Measurements from ENCODE around the gene MAD1L1. TPM values are rescaled to one million over a fixed set of nuclear protein-coding genes. Genes with fewer than 3 reads are reported as not detected.

The MAD1L1 gene
- total and polyA plus RNA-seq, 2 of the 13 experiments (the other 11 are each of a cell fraction or from before 2014, with no cell fraction given), result 17.4 to 64.7 TPM

DNA sequence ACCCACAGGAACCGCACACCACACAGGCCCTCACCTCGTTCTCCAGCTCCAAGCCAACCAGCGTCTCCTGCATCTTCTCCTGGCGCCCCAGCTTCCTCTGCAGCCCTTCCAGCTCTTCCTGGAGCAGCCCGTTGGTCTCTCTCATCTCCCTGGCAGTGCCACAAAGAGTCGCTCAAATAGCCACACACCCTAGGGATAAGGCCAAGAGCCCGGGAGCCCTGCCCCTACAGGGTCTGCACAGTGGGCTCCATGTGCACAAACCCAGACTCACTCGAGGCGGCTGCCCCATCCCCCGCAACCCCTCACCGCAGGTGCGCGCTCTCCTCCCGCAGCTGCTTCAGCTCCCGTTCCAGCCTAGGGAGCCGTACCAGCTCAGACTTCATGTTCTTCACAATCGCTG lies 16.9 kb downstream of the MAD1L1 start (continued):
- TF ChIP-seq ZNF589 (CRISPR knock-in tag; conservative IDR thresholded peaks at IDR 0.05), result no peak

DNA sequence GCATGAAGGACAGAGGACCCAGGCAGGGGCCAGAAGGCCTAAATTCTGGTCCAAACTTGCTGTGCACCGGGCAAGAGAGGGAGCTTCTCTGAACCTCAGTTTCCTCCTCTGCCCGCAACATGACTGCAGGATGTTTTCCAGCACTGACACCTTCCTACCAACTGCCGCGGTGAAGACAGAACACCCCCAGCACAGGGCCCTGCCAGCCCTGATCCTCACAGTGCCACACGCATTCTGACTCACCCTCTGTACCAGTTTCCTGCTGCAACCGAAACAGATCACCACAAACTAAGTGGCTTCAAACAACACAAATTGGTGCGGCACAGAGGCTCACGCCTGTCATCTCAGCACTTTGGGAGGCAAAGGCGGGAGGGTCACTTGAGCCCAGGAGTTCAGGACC lies 18.1 kb downstream of the MAD1L1 start:
- DNase-seq (ENCODE audit: low spot score), result no peak
- no peak overlapping the region for H3K27ac ChIP-seq (ENCODE audit: extremely low read length, insufficient read depth, low read length)
- FAIRE-seq, result no peak
- ATAC-seq, result no peak
- no peaks in the 10 kb centered on the region for H3K27me3 ChIP-seq (ENCODE audit: control insufficient read depth in 1 of 2, insufficient read depth in 2 of 2, low read length in 2 of 2)
- H3K9ac ChIP-seq (ENCODE audit: insufficient read depth, low read depth, low read length), result no peak overlapping the region
- H3K36me3 ChIP-seq (replicated peaks in 1 of 2; ENCODE audit: control insufficient read depth in 1 of 2, insufficient read depth in 2 of 2, low read length in 2 of 2), result peaks cover 30 to 84% of the 10 kb centered on the region in 2 experiments; a peak in 4 of 5 replicates
- H3K9me3 ChIP-seq (ENCODE audit: low read length), result no peaks in the 10 kb centered on the region
- no TSS peak for BruUV-seq (replicated peaks)
- no peak overlapping the region for H2AFZ ChIP-seq (ENCODE audit: low read length)
- in situ Hi-C loops (cut with HindIII; ENCODE audit: extremely low pct_ligation_motif_present, low pct_unique_long_range_greater_than_20kb) (loop anchor here (10.0 to 25.0 kb wide), 2 partner anchors 420 to 627 kb away; no protein-coding TSS in a partner anchor), intact Hi-C loops (cut with micrococcal nuclease; ENCODE audit: unreplicated experiment) (no loop called here)
- no peak overlapping the region for H3K4me2 ChIP-seq (ENCODE audit: low read depth, low read length)
- no peaks in the 10 kb centered on the region for H3K4me1 ChIP-seq (ENCODE audit: insufficient read depth, low read length)
- over 99% methylated on average over 8 of the region's 9 CpGs for WGBS (ENCODE audit: low lambda C conversion rate)
- H4K20me1 ChIP-seq (ENCODE audit: insufficient read depth, low read length), result no peaks in the 10 kb centered on the region
- H3K79me2 ChIP-seq (ENCODE audit: insufficient read depth, low read length), result no peaks in the 10 kb centered on the region
- no peak overlapping the region for H3K4me3 ChIP-seq (replicated peaks in 1 of 3; ENCODE audit: insufficient read depth in 1 of 3, low read depth in 2 of 3, low read length in 3 of 3)
- ChIA-PET CTCF (ENCODE audit: low intra/inter-chr PET ratio, low total read pairs) (no interaction called here), POLR2A (no interaction called here)
- TF ChIP-seq ZNF713 (CRISPR knock-in tag; IDR thresholded peaks at IDR 0.05) (no peak), NFIC (IDR thresholded peaks at IDR 0.05; ENCODE audit: low read length) (no peak), NFE2L2 (IDR thresholded peaks at IDR 0.05; ENCODE audit: low read length) (no peak), ZNF232 (CRISPR knock-in tag; IDR thresholded peaks at IDR 0.05; ENCODE audit: borderline replicate concordance) (no peak), KLF12 (CRISPR knock-in tag; IDR thresholded peaks at IDR 0.05; ENCODE audit: borderline replicate concordance) (no peak), HNRNPH1 (optimal IDR thresholded peaks at IDR 0.05; ENCODE audit: low read depth, low read length) (no peak), RBM39 (IDR thresholded peaks at IDR 0.05; ENCODE audit: low read depth, low read length, poor library complexity, severe bottlenecking) (no peak), BRCA1 (CRISPR knock-in tag; IDR thresholded peaks at IDR 0.05) (no peak), ZNF615 (CRISPR knock-in tag; IDR thresholded peaks at IDR 0.05; ENCODE audit: borderline replicate concordance) (no peak), ZNF263 (CRISPR knock-in tag; IDR thresholded peaks at IDR 0.05) (no peak), NCOA5 (CRISPR knock-in tag; IDR thresholded peaks at IDR 0.05) (no peak), ZNF468 (CRISPR knock-in tag; IDR thresholded peaks at IDR 0.05) (no peak)
- TF ChIP-seq, protein P1, sequence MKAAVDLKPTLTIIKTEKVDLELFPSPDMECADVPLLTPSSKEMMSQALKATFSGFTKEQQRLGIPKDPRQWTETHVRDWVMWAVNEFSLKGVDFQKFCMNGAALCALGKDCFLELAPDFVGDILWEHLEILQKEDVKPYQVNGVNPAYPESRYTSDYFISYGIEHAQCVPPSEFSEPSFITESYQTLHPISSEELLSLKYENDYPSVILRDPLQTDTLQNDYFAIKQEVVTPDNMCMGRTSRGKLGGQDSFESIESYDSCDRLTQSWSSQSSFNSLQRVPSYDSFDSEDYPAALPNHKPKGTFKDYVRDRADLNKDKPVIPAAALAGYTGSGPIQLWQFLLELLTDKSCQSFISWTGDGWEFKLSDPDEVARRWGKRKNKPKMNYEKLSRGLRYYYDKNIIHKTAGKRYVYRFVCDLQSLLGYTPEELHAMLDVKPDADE (CRISPR knock-in tag; IDR thresholded peaks at IDR 0.05), result no peak
- TF ChIP-seq, protein P2, sequence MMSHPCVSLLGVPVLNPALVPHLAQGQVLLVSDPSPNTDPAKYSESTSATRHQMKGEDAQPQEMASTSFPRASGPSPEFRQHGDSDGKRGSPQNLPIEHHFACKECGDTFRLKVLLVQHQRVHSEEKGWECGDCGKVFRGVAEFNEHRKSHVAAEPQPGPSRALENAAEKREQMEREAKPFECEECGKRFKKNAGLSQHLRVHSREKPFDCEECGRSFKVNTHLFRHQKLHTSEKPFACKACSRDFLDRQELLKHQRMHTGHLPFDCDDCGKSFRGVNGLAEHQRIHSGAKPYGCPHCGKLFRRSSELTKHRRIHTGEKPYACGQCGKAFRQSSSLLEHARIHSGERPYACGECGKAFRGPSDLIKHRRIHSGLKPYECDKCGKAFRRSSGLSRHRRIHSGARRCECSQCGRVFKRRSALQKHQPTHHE (CRISPR knock-in tag; IDR thresholded peaks at IDR 0.05; ENCODE audit: borderline replicate concordance), result no peak

Data from HepG2 (cell line).